Measurements from ENCODE around the gene GRXCR2.

DNA sequence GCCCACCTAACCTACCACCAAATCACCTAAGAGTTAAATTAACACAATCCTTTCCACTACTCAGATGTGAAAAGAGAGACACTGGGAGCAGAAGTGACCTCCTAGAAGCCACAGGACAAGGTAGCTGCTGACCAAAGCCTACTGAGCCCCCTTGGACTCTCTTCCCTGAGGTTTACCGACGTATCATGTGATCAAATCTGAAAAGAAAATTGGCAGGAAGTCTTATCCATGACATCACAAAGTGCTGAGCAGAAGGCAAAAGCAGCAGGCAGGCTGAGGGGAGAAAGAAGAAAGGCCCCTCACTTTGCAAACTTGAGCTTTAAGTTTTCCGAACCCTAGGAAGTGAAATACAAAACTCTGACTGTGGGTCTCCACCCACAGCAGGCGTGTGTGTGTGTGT is 48.8 kb downstream of the GRXCR2 start:
- TF ChIP-seq, protein P1, sequence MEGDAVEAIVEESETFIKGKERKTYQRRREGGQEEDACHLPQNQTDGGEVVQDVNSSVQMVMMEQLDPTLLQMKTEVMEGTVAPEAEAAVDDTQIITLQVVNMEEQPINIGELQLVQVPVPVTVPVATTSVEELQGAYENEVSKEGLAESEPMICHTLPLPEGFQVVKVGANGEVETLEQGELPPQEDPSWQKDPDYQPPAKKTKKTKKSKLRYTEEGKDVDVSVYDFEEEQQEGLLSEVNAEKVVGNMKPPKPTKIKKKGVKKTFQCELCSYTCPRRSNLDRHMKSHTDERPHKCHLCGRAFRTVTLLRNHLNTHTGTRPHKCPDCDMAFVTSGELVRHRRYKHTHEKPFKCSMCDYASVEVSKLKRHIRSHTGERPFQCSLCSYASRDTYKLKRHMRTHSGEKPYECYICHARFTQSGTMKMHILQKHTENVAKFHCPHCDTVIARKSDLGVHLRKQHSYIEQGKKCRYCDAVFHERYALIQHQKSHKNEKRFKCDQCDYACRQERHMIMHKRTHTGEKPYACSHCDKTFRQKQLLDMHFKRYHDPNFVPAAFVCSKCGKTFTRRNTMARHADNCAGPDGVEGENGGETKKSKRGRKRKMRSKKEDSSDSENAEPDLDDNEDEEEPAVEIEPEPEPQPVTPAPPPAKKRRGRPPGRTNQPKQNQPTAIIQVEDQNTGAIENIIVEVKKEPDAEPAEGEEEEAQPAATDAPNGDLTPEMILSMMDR (IDR thresholded peaks at IDR 0.05; ENCODE audit: poor library complexity, severe bottlenecking), result no peak
- no peak for TF ChIP-seq RAD21 (conservative IDR thresholded peaks at IDR 0.05)
- TF ChIP-seq TAF1 (IDR thresholded peaks at IDR 0.05; ENCODE audit: low read depth), result no peak
- TF ChIP-seq EZH2 (IDR thresholded peaks at IDR 0.05; ENCODE audit: borderline replicate concordance, insufficient read depth, low read length, poor library complexity, severe bottlenecking), result no peak

All from neural cell (in vitro differentiated cells).